PFSK-1 (cell line): ENCODE results near the gene NHLRC4.

Experiments
- POLR2AphosphoS5 ChIP-seq: IDR thresholded peaks from 2 replicates; pipeline ENCODE4 v1.6.1; 2012; ENCODE audit warnings: low read depth, mild to moderate bottlenecking, control low read depth, low read length, moderate library complexity
- TAF1 ChIP-seq: IDR thresholded peaks from 2 replicates; pipeline ENCODE4 v1.6.1; 2012; ENCODE audit warnings: low read length, control low read depth, borderline replicate concordance; ENCODE audit not compliant: insufficient read depth

- TF ChIP-seq POLR2AphosphoS5 = no peak
- no peak for TF ChIP-seq TAF1
Observed at GRCh38 chr16:600781-601180, 34.0 kb downstream of the NHLRC4 start.
